Astrocyte of the cerebellum (primary cell): ENCODE results near the gene UBAP1L.

Source experiments
- DNase-seq: peaks from one replicate; pipeline ENCODE4 v3.0.0-alpha.2; 2011; ENCODE audit warnings: low read depth
- H3K4me3 ChIP-seq: 2 replicates; pipeline ENCODE4 v1.5.1; 2011; ENCODE audit warnings: mild to moderate bottlenecking, low read depth, low read length, moderate library complexity
- in situ Hi-C: cut with HindIII; loops from 2 replicates; pipeline ENCODE4 v1.10.0; 2017; ENCODE audit warnings: low sequenced_read_pairs
- TF ChIP-seq, protein P1 (sequence below): IDR thresholded peaks from 2 replicates; pipeline ENCODE4 v1.5.1; 2012; ENCODE audit warnings: low read length, low read depth, moderate library complexity, mild to moderate bottlenecking; ENCODE audit errors: missing control alignments

Gene UBAP1L

DNA sequence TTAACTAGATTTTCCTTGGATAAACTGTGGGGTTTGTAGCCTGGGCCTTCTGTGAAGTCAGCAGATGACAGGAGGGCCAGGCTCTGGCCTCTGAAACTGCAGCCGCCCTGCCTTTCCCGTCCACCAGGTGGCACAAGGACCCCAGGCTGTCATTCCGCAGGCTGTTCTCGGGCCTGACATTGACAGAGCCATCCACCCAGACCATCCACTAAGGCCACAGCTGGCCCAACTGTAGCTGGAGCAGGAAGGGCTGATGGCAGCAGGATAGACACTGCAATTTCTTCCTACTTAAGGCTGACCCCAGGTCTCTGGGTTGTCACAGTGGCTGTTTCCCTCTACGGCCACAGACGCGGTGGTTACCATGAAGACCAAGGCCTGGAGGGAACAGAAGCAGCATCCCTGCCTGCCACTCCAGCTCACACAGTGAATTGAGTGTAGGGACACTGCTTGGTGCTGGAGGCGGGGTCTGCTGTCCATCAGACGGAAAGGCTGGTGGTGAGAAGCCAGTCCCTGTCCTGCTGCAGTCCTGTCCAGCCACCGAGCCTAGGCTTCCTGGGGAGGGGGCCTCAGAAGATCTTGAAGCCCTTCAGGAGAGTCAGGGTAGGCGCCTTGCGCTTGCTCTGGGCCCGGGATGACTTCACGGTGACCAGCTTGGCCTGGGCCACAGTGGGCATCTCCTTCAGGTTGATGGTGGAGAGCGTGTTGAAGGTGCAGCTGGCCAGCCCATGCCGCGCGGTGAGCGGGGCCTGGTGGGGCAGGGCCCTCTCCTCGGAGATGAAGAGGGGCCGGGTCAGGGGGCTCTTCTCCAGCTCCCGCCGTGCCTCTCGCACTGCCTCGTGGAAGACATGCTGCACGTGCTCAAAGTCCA, 60.4 kb downstream of the UBAP1L start:
- in situ Hi-C loops = no loop called here
- H3K4me3 ChIP-seq = no peak overlapping the region
- no peak for DNase-seq
- TF ChIP-seq, protein P1, sequence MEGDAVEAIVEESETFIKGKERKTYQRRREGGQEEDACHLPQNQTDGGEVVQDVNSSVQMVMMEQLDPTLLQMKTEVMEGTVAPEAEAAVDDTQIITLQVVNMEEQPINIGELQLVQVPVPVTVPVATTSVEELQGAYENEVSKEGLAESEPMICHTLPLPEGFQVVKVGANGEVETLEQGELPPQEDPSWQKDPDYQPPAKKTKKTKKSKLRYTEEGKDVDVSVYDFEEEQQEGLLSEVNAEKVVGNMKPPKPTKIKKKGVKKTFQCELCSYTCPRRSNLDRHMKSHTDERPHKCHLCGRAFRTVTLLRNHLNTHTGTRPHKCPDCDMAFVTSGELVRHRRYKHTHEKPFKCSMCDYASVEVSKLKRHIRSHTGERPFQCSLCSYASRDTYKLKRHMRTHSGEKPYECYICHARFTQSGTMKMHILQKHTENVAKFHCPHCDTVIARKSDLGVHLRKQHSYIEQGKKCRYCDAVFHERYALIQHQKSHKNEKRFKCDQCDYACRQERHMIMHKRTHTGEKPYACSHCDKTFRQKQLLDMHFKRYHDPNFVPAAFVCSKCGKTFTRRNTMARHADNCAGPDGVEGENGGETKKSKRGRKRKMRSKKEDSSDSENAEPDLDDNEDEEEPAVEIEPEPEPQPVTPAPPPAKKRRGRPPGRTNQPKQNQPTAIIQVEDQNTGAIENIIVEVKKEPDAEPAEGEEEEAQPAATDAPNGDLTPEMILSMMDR = peak; percentile 96

DNA sequence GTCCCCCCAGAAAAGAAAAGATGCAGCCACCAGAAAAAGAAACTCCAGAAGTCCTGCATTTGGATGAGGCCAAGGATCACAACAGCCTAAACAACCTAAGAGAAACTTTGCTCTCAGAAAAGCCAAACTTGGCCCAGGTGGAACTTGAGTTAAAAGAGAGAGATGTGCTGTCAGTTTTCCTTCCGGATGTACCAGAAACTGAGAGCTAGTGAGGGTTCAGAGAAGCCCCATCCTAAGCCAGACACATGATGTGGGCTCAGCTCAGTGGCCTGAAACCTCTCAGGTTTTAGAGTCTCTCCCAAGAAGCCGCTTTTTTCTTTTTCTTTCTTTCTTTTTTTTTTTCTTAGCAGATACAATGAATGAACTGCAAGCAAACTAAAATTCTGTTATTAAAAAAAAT, 62.0 kb downstream of the UBAP1L start:
- no peak for DNase-seq
- H3K4me3 ChIP-seq = no peak overlapping the region
- TF ChIP-seq, protein P1 = no peak
- in situ Hi-C loops = no loop called here

DNA sequence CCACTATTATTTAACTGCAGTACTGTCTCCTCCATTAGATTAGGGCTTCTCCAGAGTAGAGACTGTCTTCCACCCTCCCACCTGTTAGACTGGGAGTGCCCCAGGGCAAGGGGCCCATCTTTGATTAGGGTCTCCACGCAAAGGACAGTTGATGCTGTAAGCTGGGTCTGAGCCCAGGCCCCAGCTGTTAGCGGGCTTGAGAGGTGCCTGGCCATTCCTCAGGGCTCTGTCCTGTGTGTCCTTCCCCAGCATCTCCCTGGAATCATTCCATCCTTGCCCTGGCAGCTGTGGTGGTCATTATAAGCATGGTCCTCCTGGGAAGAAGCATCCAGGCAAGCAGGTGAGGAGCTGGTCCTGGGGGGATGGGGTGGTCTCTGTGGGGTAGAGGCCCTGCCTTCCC, 63.7 kb downstream of the UBAP1L start:
- TF ChIP-seq, protein P1 = no peak
- no peak for DNase-seq
- in situ Hi-C loops = no loop called here
- no peak overlapping the region for H3K4me3 ChIP-seq

- no peak for DNase-seq
- TF ChIP-seq, protein P1 = no peak
- in situ Hi-C loops = no loop called here
- no peak overlapping the region for H3K4me3 ChIP-seq
Observed at GRCh38 chr15:65050270-65050669, 64.7 kb downstream of the UBAP1L start.

DNA sequence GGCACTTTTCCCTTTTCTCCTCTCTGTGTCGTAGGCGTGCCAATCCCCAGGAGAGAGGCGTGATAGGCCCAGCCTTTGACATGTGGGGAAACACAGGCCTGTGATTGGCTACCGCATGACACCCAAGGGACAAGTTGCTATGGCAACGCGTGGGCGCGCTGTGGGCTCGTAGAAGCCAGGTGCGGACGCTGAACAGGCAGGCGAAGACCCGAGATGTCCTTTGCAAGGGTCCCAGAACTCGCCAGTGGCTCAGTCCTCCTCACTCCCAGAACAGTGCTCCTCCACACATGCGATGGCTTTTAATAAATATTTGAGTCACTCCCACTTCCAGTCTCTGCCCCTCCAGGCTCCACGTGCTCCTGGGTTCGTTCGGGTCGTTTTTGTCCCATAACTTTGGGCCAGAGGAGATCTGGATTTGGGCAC, 65.6 kb downstream of the UBAP1L start:
- in situ Hi-C loops = no loop called here
- H3K4me3 ChIP-seq = peak overlapping the region; percentile 38
- TF ChIP-seq, protein P1 = no peak
- peak; percentile 75 for DNase-seq

GRCh38 chr15:65048241-65048640, 66.8 kb downstream of the UBAP1L start:
- H3K4me3 ChIP-seq = no peak overlapping the region
- in situ Hi-C loops = no loop called here
- TF ChIP-seq, protein P1 = no peak
- no peak for DNase-seq
